GM19025 (cell line): ENCODE results near the gene WDR7.

ENCODE experiments used
- ATAC-seq: cut with Tn5 transposase; IDR thresholded peaks from one replicate; pipeline ENCODE4 v1.9.1; 2021; ENCODE audit warnings: mild to moderate bottlenecking, low read depth, moderate library complexity; ENCODE audit not compliant: unreplicated experiment

WDR7 gene

GRCh38 chr18:56721031-56721430 lies 69.9 kb downstream of the WDR7 start:
- ATAC-seq: no peak

- ATAC-seq: no peak
These were observed 70.3 kb downstream of the WDR7 start for GRCh38 chr18:56721491-56721890.

GRCh38 chr18:56722518-56722917 lies 71.4 kb downstream of the WDR7 start:
- no peak for ATAC-seq

GRCh38 chr18:56723068-56723467 lies 71.9 kb downstream of the WDR7 start:
- no peak for ATAC-seq

- ATAC-seq: no peak
These were observed 72.5 kb downstream of the WDR7 start for GRCh38 chr18:56723706-56724105.

GRCh38 chr18:56726906-56727305 lies 75.7 kb downstream of the WDR7 start:
- ATAC-seq: no peak

GRCh38 chr18:56727399-56727798 lies 76.2 kb downstream of the WDR7 start:
- ATAC-seq: no peak

- ATAC-seq: no peak
These were observed 77.6 kb downstream of the WDR7 start for GRCh38 chr18:56728741-56729140.

- no peak for ATAC-seq
These were observed 87.0 kb downstream of the WDR7 start for GRCh38 chr18:56738184-56738583.

GRCh38 chr18:56739731-56740130 lies 88.6 kb downstream of the WDR7 start:
- no peak for ATAC-seq

GRCh38 chr18:56740645-56741044 lies 89.5 kb downstream of the WDR7 start:
- ATAC-seq: no peak

- no peak for ATAC-seq
These were observed 90.5 kb downstream of the WDR7 start for GRCh38 chr18:56741685-56742084.

- no peak for ATAC-seq
These were observed 92.0 kb downstream of the WDR7 start for GRCh38 chr18:56743115-56743514.

- ATAC-seq: no peak
These were observed 96.0 kb downstream of the WDR7 start for GRCh38 chr18:56747032-56747658.

GRCh38 chr18:56747857-56748256 lies 96.7 kb downstream of the WDR7 start:
- ATAC-seq: no peak

GRCh38 chr18:56748698-56749268 lies 97.6 kb downstream of the WDR7 start:
- ATAC-seq: no peak

GRCh38 chr18:56756966-56757365 lies 105.8 kb downstream of the WDR7 start:
- ATAC-seq: no peak

- no peak for ATAC-seq
These were observed 118.9 kb downstream of the WDR7 start for GRCh38 chr18:56770097-56770496.

- no peak for ATAC-seq
These were observed 119.7 kb downstream of the WDR7 start for GRCh38 chr18:56770873-56771272.

- ATAC-seq: no peak
These were observed 124.5 kb downstream of the WDR7 start for GRCh38 chr18:56775701-56776100.

- no peak for ATAC-seq
These were observed 136.2 kb downstream of the WDR7 start for GRCh38 chr18:56787390-56787789.

- no peak for ATAC-seq
These were observed 138.1 kb downstream of the WDR7 start for GRCh38 chr18:56789004-56789888.
